ENCODE results near the gene MYH16.

- TF ChIP-seq CTCF (IDR thresholded peaks at IDR 0.05), result no peak
- no peak for TF ChIP-seq EZH2 (IDR thresholded peaks at IDR 0.05)
Observed at GRCh38 chr7:99289185-99289584, 16.5 kb downstream of the MYH16 start.
